HG03139 (cell line): Measurements from ENCODE around the gene PPP6R1.
"Not testable (repeated sequence)": the region's sequence is repeated elsewhere in the genome, so short reads cannot be mapped to it uniquely, and the experiment has no call there.

ENCODE experiments used
- ATAC-seq: cut with Tn5 transposase; IDR thresholded peaks from one replicate; pipeline ENCODE4 v1.9.1; 2021; ENCODE audit not compliant: unreplicated experiment

Gene PPP6R1

DNA sequence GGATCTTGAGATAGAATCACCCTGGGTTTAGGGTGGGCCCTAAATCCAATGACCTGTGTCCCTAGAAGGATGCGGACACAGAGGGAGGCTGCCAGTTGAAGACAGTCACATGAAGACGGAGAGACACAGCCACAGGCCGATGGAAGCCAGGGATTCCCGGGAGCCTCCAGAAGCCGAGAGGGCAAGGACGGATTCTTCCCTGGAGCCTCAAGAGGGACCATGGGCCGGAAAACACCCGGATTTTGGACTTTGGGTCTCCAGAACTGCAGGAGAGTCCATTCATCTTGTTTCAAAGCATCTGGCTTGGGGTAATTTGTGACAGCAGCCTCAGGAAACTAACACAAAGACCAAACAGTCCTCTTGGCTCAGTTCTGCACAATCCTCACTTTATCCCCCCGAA, 32.5 kb downstream of the PPP6R1 start:
- ATAC-seq: no peak

DNA sequence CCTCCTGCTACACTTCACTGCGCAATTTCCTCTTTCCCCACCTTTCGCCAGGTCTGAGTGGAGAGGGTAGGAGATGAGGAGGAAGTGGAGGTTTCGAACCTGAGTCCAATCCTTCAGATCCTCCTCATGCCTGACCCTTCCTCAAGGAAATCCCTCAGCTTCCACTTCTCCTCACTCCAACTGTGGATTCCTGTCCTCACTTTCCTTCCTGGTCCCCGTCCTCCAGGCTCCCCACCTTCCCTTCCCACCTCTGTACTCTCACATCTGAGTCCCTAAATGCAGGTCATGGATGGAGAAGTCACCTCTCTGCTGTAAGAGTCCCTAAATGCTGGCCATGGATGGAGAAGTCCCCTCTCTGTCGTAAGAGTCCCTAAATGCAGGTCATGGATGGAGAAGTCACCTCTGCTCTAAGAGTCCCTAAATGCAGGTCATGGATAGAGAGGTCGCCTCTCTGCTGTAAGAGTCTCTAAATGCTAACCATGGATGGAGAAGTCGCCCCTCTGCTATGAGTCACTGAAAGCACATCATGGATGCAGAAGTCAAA, 33.3 kb downstream of the PPP6R1 start:
- no peak for ATAC-seq

DNA sequence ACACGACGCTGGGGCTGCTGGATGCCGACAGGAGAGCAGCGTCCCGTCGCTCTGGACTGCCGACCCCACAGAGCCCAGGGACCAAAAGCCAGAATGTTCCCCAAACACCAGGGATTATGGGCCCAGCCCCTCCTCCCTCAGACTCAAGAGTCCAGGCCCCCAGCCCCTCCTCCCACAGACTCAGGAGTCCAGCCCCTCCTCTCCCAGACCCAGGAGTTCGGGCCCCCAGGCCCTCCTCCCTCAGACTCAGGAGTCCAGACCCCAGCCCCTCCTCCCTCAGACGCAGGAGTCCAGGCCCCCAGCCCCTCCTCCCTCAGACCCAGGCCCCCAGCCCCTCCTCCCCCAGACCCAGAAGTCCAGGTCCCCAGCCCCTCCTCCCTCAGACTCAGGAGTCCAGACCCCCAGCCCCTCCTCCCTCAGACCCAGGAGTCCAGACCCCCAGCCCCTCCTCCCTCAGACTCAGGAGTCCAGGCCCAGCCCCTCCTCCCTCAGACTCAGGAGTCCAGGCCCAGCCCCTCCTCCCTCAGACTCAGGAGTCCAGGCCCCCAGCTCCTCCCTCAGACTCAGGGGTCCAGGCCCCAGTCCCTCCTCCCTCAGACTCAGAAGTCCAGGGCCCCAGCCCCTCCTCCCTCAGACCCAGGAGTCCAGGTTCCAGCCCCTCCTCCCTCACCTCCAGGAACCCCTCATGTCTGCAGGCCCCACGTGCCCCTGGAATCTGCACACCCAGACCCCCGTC, 34.0 kb downstream of the PPP6R1 start:
- not testable (repeated sequence) for ATAC-seq

DNA sequence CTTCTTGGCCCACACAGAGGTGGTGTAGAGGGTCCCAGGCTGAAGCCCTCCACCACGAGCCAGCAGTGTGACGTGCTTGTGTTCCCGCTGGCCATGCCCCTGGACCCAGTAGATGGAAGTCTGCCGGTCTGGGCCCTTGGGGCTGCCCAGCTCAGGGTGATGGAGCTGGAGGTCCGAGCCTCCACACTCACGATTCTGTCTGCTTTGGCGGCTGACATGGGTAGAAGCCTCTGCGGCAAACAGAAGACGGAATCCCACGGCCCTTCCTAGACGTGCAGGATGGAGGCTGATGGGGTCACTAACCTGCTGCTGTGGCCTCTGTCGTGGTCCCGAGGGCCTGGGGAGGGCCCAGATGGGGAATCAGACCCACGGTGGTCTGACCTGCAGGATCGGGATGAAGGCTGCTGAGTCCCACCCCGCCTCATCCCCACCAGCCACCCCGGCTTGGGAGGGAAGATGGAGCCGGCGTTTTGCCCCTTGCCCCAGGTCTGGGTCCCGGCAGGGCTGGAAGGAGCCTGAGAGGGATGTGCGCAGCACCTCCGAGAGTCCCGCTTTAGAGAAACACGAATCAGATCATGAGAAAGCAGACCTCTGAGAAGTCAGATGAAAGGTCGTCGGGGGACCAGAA, 34.7 kb downstream of the PPP6R1 start:
- ATAC-seq: no peak

DNA sequence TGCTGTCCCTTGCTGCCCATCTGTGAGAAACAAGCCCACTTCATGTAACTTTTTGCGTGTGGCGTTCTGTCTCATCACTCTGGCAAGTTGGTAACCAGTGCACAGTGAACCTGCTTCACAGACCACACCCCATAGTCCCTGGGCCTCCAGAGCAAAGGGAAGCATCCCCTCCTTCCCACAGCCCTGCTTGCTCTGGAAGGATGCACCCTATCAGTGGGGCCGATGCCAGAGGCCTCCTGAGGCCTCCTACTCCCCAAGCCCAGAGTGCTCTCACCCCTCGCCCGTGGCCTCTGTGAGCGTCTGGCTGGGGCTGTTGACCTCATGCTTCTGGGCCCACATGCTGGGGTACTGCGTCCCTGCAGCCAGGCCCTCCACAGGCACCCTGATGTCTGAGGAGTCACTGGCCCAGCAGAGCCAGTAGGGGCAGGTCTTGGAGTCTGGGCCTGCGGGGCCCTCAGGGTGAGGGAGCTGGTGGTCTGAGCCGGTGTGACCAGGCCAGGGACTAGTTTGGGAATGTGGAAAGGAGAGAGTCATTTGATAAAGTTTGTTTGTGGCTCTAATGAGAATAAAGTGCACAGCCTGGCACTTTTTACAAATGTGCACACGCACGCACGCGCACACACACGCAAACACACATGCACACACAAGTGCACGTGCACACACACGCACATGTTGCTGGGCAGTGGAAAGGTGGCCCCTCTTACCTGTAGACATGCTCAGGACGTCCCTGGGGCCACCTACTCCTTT, 35.4 kb downstream of the PPP6R1 start:
- no peak for ATAC-seq

DNA sequence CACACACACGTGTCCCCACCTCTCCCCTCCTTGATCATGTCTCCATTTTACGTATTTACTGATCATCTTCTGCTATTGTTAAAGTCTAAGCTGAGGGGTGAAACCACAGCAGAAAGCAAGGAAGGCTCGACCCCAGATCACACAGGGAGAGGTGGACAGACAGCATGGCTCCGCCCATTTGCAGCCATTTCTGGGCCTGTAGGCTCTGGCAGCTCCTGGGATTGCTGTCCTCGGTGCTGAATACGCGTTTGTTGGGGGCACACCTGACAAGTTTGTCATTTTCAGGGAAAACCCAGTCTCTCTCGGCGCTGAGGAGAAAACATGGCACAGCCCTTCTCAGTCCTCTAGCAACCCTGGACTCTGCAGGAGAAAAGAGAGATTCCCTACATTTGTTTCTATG, 38.3 kb downstream of the PPP6R1 start:
- ATAC-seq: no peak

DNA sequence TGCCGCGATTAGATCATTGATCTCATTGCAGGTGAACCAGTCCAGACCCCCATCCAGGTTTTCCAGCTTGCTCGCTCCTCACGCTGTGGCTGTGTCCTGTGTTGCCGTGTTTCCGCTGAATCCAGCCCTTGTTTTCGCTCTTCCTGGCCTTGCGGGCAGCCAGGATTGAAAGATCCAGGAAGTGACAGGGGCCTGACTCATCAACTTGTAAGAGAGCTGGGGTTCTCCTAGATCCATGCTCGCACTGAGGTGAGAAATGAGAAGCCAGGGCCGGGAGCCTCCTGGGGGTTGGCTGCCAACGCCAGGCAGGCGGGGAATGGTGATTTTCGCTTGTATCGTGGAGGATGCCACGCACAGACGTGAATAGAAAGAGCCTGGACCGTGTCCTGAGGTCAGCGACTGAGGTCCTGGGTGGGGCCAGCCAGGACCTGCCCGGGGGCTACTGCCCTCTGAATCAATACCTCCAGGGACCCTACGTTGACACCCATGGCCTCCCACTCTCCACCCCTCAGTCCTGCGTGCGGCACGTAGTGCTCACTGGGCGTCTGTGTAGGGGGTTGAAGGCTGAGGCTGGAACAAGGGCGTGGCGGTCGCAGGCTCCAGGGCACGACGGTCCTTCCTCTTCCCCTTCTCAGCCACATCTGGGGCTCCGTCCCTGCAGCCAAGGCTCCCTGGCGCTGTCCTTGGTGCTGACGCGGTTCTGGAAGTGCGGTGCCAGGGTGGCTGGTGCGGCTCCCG, 42.2 kb downstream of the PPP6R1 start:
- no peak for ATAC-seq

DNA sequence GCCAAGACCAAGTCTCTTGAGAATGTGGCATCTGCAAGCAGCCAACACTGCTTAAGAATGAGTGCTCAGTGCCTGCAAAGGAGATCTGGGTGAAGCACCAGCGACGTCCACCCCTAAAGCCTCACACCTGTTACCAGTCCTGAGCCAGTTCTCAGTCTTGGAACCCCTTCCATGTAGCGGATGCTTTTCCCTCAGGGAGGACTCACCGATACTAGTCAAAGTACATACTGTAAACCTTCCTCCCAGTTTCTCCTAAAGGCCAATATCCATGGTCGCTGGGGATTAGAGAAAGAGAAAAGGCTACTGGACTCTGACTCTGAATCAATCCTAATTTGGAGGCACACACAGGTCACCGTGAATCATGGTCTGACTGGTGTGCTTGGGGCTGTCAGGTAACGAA, 45.3 kb downstream of the PPP6R1 start:
- ATAC-seq: no peak

DNA sequence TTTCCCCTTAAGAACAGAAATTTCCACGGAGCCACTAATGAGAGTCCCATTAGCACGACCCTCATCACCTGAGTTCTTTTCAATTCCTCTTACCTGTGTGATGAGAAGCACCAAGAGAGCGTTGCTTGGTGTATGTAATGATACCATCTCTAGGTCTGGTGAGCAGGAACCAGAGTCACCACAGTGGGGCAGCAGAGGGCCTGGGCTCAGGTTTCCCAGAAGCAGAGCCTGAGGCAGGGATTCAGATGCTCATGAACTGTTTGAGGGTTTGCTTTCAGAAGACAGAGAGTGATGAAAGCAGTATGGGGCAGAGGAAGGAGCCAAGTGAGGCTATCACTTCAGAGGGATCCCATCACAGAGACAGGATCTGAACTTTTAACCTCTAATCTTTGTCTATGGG, 46.4 kb downstream of the PPP6R1 start:
- ATAC-seq: no peak

DNA sequence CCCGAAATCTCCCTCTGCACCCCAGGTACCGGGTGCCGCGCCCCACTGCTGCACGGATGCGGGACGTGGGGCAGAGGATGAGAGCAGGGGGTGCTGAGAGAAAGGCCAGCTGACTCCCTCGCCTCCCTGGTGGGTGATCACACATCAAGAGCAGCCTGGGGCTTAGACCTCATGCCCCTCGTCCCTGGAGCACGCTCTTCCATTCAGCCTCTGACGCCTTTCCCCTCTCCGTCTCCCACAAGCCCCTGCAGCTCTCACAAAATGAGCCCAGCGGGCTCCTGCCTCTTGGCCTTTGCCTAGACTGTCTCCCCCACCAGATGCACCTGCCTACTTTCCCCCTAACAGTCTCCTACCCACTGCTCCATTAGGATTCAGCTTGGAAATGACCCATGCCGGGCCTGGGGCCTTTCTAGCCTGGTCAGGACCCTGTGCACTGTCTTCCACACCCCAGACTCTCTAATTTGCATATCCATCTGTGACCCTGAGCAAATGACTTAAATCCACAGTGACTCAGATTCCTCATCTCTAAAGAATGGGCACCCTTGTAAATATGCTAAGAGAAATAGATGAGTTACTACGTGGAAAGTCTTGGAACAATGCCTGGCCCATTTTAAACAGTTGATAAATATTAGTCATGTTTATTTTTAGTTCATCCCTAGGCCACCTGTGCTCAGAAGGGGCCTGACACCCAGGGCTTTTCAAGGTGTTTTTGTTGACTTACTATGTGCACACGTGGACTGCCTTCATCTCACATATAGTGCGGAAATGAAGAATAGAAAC, 48.9 kb downstream of the PPP6R1 start:
- ATAC-seq: no peak

DNA sequence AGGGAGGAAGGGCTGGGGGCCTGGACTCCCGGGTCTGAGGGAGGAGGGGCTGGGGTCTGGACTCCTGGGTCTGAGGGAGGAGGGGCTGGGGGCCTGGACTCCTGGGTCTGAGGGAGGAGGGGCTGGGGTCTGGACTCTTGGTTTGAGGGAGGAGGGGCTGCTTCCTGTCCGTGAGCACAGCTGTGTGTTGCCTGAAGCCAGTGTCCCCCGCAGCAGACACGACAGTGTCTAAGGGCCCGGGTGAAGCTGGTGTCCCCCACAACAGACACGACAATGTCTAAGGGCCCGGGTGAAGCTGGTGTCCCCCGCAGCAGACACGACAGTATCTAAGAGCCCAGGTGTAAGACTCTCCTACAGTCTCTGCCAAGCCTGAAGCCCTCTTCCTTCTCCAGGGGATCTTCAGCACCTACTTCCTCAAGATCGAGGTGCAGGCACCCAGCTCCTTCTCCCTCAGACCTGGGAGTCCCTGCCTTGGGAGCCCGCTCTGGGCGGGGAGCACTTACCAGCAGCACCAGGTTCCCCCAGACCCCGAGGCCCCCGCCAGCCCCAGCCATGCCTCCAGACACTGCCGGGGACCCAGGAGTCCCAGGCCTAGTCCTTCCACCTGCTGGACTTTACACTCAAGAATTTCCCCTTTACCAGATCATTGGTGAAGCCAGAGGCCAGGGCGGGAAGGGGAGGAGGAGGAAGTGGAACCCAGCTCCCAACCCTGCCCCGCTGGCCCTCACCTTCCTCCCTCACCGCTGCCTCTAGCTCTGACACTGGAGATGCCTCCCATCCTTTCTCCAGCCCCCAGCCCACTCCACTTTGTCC, 49.7 kb downstream of the PPP6R1 start, which contains the start of gene PTPRH:
Gene PTPRH (minus strand): TSS at position 622 of the 813 bp plus-strand sequence. CDS start 68 bp downstream, at position 554.
- no peak for ATAC-seq

DNA sequence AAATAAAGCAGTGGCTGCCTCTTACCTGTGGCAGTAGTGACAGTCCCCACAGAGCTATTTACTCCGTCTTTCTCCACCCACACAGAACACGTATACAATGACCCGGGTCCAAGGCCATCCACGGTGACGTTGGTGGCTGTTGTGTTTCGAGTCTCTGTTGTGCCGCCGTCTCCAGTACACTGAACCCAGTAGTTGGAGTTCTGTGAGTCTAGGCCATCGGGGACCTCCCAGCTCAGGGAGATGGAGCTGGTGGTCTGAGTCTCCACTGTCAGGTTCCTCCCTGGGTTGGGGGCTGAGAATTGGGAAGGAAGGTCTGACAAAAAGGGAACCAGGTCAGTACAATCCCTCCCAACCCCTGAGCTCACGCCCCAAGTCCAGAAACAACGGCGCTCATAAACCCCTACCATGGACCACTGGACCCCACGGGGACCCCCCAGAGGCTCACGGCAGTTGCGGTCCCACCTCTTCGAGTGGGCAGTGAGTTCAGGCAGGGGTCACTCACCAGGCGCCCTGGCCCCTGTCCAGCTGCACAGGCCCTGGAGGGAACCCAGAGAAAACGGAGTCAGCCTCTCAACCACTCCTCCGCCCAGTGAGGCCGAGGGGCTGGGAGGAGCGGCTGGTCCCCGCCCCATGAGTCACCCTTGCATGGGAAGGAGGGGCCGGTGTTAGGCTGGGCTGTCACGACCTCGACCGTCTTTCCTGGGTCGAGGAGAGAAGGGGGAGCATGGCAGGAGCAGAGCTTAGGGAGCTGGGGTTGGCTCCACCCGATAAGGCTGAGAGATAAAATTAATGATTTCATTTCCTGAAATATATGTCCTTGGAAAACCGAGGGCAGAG, 51.9 kb downstream of the PPP6R1 start:
- no peak for ATAC-seq

DNA sequence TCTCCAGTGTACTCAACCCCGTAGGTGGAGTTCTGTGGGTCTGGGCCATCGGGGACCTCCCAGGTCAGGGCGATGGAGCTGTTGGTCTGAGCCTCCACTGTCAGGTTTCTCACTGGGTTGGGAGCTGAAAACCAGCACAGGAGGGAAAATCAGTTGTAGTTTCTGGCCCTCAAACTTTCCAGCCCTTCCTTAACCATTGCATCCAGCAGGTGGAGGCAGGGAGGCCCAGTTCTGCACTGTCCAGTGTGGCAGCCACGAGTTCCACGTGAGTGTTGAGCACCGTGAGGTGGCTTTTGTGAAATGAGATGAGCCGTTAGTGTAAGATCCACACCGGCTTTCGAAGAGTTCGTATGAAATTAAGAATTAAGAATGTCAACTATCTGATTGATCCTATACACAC, 56.6 kb downstream of the PPP6R1 start:
- not testable (repeated sequence) for ATAC-seq

DNA sequence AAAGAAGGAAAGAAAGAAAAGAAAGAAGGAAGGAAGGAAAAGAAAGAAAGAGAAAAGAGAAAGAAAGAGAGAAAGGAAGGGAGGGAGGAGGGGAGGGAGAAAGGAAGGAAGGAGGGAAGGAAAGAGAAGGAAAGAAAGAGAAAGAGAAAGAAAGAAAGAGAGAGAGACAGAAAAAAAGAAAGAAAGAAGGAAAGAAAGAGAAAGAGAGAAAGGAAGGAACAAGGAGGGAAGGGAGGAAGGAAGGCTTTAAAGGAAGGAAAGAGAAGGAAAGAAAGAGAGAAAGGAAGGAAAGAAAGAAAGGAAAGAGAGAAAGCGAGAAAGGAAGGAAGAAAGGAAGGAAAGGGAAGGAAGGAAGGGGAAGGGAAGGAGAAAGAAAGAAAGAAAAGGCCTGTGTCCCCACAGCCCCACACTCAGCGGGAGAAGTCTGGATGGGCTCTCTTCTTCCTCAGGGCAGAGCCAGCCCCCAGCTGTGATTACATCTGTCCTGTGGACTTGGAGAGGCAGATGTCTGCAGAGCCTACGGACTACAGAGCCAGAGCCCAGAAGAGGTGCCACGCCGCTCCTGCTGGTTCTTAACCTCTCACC, 59.1 kb downstream of the PPP6R1 start:
- no peak for ATAC-seq

DNA sequence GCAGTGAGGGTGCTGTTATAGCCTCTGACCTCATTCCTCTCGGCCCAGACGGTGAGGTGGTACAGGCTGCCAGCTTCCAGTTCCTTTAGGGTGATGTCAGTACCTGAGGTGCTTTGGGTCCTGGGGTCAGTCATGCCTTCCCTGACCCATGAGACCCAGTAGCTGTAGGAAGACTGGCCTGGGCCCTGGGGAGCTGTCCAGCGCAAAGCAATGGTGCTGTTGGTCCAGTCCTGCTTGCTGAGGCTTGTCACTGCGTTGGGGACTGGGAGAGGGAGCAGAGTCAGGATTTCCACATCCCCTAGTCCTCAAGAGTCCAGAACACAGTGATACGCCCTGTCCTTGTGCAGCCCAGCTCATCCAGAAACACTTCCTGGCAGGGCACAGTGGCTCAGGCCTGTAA, 60.2 kb downstream of the PPP6R1 start:
- ATAC-seq: no peak

DNA sequence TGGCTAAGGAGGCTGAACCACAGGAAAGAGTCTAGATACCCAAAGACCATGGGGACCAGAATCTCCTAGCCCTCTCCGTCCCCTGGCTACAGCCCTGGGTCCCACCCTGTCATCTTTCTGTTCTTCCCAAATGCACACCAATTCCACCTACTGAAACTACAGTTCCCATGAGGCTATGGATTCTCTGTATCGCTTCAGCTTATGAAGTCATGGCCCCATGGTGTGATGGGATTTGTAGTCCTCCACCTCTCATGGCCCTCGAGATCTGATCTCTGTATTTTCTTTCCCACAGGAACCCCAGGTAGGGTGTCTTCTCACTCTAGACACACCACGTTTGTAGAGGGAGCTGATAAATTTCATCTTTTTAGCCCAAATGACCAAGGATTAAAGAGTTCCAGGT, 61.3 kb downstream of the PPP6R1 start:
- no peak for ATAC-seq

DNA sequence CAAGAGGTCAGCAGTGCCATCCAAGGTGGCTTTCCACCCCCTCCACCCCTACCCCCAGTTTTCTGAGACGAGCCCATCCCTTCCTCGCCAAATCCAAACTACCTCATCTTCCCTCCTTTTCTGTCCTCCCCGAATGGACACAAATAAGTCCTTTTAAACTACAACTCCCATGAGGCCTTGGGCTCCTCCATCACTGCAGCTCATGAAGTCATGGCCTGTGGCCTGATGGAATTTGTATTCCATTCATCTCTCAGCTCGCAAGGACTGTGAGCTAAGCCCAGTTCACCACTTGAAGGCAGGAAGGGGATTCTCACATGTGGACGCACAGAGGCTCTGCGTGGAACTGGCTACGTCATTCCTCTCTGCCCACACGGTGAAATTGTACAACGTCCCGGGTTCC, 62.0 kb downstream of the PPP6R1 start:
- no peak for ATAC-seq

DNA sequence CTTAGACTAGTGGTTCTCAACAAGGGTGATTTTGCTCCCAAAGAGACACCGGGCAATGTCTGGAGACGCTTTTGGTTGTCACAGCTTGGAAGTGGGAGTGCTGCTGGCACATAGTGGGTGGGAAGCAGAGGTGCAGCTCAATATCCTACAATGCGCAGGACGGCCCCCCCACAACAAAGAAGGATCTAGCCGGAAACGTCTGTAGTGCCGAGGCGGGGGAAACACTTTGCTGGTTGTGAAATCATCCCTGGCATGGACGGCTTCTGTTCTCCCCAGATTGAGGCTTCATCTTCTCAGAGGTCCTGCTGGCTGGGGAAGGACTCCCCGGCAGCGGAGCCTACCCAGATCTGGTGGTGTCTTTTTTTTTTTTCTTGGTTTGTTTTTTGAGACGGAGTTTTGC, 65.3 kb downstream of the PPP6R1 start:
- no peak for ATAC-seq
